HL-60 (cell line): ENCODE measurements around the gene FGF21.

Experiments used
- DNase-seq, 2 experiments: peaks; one replicate each; pipeline ENCODE4 v3.0.0-alpha.2; 2010 to 2020; ENCODE audit warnings: low read depth in 1 of 2, low spot score in 1 of 2
- H3K27ac ChIP-seq: fragments of 250-450 bp; sonication (Bioruptor Pico); replicated peaks from 2 replicates; pipeline ENCODE4 v1.5.1; 2020; ENCODE audit warnings: mild to moderate bottlenecking, moderate library complexity
- H3K27me3 ChIP-seq: fragments of 250-450 bp; sonication (Bioruptor Pico); 2 replicates; pipeline ENCODE4 v1.5.1; 2021; ENCODE audit warnings: mild to moderate bottlenecking, moderate library complexity; ENCODE audit not compliant: insufficient read depth, poor library complexity, severe bottlenecking
- H3K4me3 ChIP-seq: replicated peaks from 2 replicates; pipeline ENCODE4 v1.5.1; 2011; ENCODE audit warnings: mild to moderate bottlenecking, control low read depth, low read length; ENCODE audit not compliant: insufficient read depth
- GABPA ChIP-seq: IDR thresholded peaks from 2 replicates; pipeline ENCODE4 v1.6.1; 2012; ENCODE audit warnings: low read depth
- POLR2AphosphoS5 ChIP-seq: IDR thresholded peaks from 2 replicates; pipeline ENCODE4 v1.6.1; 2012; ENCODE audit warnings: low read depth
- SPI1 ChIP-seq: IDR thresholded peaks from 2 replicates; pipeline ENCODE4 v1.6.1; 2012; ENCODE audit warnings: low read depth, mild to moderate bottlenecking, borderline replicate concordance
- TF ChIP-seq, protein P1 (sequence below): IDR thresholded peaks from one replicate; pipeline ENCODE4 v1.5.1; 2011; ENCODE audit warnings: low read length, control low read depth, inconsistent platforms; ENCODE audit not compliant: insufficient read depth
- TF ChIP-seq, protein P2 (sequence below): IDR thresholded peaks from 2 replicates; pipeline ENCODE4 v1.6.1; 2012; ENCODE audit warnings: low read depth; ENCODE audit not compliant: insufficient replicate concordance

Gene FGF21

DNA sequence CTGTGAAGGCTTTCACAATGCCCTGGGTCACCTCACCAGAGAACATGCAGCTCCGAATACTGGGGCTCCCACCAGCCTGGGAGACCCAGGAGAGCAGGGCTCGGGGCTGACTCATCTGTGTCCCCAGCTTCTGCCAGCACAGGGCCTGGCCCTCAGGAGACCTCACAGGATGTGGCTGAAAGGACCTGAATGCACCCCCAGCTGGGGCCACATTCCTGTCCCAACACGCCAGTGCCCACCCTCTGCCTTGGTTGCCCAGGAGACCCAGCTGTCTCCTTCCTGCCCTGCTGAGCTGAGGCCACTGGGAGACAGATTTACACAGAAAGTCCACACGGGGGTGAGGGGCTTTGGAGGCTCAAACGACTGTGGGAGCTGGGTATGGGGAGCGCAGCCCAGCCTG is 43.6 kb downstream of the FGF21 start:
- no peak overlapping the region for H3K27ac ChIP-seq
- H3K4me3 ChIP-seq: no peak overlapping the region
- no peaks in the 10 kb centered on the region for H3K27me3 ChIP-seq
- TF ChIP-seq GABPA (no peak), SPI1 (no peak), POLR2AphosphoS5 (no peak)
- TF ChIP-seq, protein P1, sequence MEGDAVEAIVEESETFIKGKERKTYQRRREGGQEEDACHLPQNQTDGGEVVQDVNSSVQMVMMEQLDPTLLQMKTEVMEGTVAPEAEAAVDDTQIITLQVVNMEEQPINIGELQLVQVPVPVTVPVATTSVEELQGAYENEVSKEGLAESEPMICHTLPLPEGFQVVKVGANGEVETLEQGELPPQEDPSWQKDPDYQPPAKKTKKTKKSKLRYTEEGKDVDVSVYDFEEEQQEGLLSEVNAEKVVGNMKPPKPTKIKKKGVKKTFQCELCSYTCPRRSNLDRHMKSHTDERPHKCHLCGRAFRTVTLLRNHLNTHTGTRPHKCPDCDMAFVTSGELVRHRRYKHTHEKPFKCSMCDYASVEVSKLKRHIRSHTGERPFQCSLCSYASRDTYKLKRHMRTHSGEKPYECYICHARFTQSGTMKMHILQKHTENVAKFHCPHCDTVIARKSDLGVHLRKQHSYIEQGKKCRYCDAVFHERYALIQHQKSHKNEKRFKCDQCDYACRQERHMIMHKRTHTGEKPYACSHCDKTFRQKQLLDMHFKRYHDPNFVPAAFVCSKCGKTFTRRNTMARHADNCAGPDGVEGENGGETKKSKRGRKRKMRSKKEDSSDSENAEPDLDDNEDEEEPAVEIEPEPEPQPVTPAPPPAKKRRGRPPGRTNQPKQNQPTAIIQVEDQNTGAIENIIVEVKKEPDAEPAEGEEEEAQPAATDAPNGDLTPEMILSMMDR: no peak
- TF ChIP-seq, protein P2, sequence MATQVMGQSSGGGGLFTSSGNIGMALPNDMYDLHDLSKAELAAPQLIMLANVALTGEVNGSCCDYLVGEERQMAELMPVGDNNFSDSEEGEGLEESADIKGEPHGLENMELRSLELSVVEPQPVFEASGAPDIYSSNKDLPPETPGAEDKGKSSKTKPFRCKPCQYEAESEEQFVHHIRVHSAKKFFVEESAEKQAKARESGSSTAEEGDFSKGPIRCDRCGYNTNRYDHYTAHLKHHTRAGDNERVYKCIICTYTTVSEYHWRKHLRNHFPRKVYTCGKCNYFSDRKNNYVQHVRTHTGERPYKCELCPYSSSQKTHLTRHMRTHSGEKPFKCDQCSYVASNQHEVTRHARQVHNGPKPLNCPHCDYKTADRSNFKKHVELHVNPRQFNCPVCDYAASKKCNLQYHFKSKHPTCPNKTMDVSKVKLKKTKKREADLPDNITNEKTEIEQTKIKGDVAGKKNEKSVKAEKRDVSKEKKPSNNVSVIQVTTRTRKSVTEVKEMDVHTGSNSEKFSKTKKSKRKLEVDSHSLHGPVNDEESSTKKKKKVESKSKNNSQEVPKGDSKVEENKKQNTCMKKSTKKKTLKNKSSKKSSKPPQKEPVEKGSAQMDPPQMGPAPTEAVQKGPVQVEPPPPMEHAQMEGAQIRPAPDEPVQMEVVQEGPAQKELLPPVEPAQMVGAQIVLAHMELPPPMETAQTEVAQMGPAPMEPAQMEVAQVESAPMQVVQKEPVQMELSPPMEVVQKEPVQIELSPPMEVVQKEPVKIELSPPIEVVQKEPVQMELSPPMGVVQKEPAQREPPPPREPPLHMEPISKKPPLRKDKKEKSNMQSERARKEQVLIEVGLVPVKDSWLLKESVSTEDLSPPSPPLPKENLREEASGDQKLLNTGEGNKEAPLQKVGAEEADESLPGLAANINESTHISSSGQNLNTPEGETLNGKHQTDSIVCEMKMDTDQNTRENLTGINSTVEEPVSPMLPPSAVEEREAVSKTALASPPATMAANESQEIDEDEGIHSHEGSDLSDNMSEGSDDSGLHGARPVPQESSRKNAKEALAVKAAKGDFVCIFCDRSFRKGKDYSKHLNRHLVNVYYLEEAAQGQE: no peak
- no peak for DNase-seq

DNA sequence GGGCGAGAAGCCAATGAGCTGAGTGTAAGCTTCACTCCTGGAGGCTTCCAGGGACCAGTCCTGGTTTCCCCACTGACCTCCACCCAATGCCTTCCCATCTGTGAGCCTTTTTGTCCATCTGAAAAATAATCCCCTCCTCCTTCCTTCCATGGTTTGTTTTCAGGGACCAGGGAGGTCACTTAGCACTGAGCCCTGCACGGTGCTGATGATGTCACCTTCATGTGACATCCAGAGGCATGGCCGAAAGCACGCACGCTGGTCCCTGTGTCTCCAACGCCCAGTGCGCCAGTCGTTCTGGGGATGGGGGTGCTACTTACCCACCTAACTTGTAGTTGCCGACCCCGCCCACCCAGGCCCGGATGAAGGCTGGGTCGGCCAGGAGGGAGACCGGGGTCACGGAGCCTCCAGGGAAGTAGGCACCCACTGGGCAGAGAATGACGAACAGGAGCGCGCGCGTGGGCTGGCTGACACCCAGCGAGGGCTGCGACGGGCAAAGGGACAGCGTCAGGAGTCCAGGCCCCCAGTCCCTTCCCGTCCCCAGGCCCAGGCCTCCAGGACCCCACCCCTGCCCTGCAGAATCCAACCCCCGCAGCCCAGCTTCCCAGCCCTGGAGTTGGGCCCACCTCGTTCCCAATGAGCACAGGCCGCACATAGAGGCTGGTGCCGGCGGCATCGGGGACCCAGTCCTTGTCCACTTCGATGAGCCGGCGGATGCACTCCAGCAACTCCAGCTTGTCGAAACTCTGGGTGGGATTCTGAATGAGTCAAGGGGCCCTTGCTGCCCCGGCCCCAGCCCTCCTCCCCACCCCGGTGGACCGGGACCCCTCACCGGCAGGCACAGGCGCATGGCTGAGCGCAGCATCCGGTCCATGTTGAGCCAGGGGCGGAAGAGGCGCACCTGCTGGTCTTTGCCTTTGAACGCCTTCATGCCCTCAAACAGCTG is 44.3 kb downstream of the FGF21 start:
- no peak for DNase-seq

DNA sequence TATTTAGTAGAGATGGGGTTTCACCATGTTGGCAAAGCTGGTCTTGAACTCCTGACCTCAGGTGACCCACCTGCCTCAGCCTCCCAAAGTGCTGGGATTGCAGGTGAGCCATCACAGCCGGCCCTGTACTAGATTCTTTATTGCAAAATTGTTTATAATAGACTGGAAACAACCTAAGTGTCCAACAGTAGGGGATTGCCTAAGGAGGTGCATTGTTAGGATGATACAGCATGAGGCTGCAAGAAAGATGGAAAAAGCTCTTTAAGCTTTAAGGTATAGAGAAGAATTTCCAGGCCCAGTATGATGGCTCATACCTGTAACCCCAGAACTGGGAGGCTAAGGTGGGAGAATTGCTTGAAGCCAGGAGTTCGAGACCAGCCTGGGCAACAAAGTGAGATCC is 47.3 kb downstream of the FGF21 start:
- no peak for DNase-seq
- H3K27ac ChIP-seq: no peak overlapping the region

More for the DNA sequence above, 44.3 kb downstream of the FGF21 start:
- TF ChIP-seq, protein P1: no peak
- TF ChIP-seq SPI1 (no peak), POLR2AphosphoS5 (no peak), GABPA (no peak)
- TF ChIP-seq, protein P2: no peak
- Histone ChIP-seq H3K4me3 (no peak overlapping the region), H3K27ac (no peak overlapping the region), H3K27me3 (no peaks in the 10 kb centered on the region)

More for the DNA sequence above, 47.3 kb downstream of the FGF21 start:
- no peak overlapping the region for H3K4me3 ChIP-seq
- H3K27me3 ChIP-seq: no peaks in the 10 kb centered on the region
- TF ChIP-seq POLR2AphosphoS5: no peak
- TF ChIP-seq GABPA: no peak
- TF ChIP-seq, protein P1: no peak
- TF ChIP-seq, protein P2: no peak
- TF ChIP-seq SPI1: no peak
